ENCODE data around the gene ZNF346. TPM values are rescaled to one million over a fixed set of nuclear protein-coding genes. Genes with fewer than 3 reads are reported as not detected.

The ZNF346 gene
- total RNA-seq, 1 donor from 2014 or later, result 15.5 TPM

- no peak for DNase-seq (ENCODE audit: low read depth)
- H3K27me3 ChIP-seq (ENCODE audit: control insufficient read depth, insufficient read depth, low read length), result no peaks in the 10 kb centered on the region
- TF ChIP-seq CTCF (IDR thresholded peaks at IDR 0.05; ENCODE audit: insufficient read depth, low read length, poor library complexity, severe bottlenecking), result no peak
Measured at GRCh38 chr5:177023303-177023664, 788 bp downstream of the ZNF346 start.

GRCh38 chr5:177024559-177024958 is 2.1 kb downstream of the ZNF346 start:
- peaks cover 1% of the 10 kb centered on the region for H3K36me3 ChIP-seq (ENCODE audit: control insufficient read depth, insufficient read depth, low read length)
- no peaks in the 10 kb centered on the region for H3K27me3 ChIP-seq (ENCODE audit: control insufficient read depth, insufficient read depth, low read length)
- no peak for TF ChIP-seq CTCF (IDR thresholded peaks at IDR 0.05; ENCODE audit: insufficient read depth, low read length, poor library complexity, severe bottlenecking)
- no peak for DNase-seq (ENCODE audit: low read depth)
- H3K4me3 ChIP-seq (ENCODE audit: low read depth, low read length), result no peak overlapping the region

More at GRCh38 chr5:177023303-177023664, 788 bp downstream of the ZNF346 start:
- Histone ChIP-seq H3K4me3 (ENCODE audit: low read depth, low read length) (peak overlapping the region; percentile 85), H3K36me3 (ENCODE audit: control insufficient read depth, insufficient read depth, low read length) (no peaks in the 10 kb centered on the region)

- DNase-seq (ENCODE audit: low read depth), result no peak
- Histone ChIP-seq H3K27me3 (ENCODE audit: control insufficient read depth, insufficient read depth, low read length) (no peaks in the 10 kb centered on the region), H3K36me3 (ENCODE audit: control insufficient read depth, insufficient read depth, low read length) (peaks cover 1% of the 10 kb centered on the region), H3K4me3 (ENCODE audit: low read depth, low read length) (no peak overlapping the region)
- no peak for TF ChIP-seq CTCF (IDR thresholded peaks at IDR 0.05; ENCODE audit: insufficient read depth, low read length, poor library complexity, severe bottlenecking)
Measured at GRCh38 chr5:177025101-177025601, 2.7 kb downstream of the ZNF346 start.

GRCh38 chr5:177027665-177028064 is 5.2 kb downstream of the ZNF346 start:
- peaks cover 1% of the 10 kb centered on the region for H3K36me3 ChIP-seq (ENCODE audit: control insufficient read depth, insufficient read depth, low read length)
- H3K27me3 ChIP-seq (ENCODE audit: control insufficient read depth, insufficient read depth, low read length), result no peaks in the 10 kb centered on the region
- no peak overlapping the region for H3K4me3 ChIP-seq (ENCODE audit: low read depth, low read length)
- no peak for TF ChIP-seq CTCF (IDR thresholded peaks at IDR 0.05; ENCODE audit: insufficient read depth, low read length, poor library complexity, severe bottlenecking)
- no peak for DNase-seq (ENCODE audit: low read depth)

GRCh38 chr5:177029498-177029897 is 7.0 kb downstream of the ZNF346 start:
- DNase-seq (ENCODE audit: low read depth), result no peak

More at GRCh38 chr5:177029498-177029897, 7.0 kb downstream of the ZNF346 start:
- peaks cover 1% of the 10 kb centered on the region for H3K36me3 ChIP-seq (ENCODE audit: control insufficient read depth, insufficient read depth, low read length)
- TF ChIP-seq CTCF (IDR thresholded peaks at IDR 0.05; ENCODE audit: insufficient read depth, low read length, poor library complexity, severe bottlenecking), result no peak
- no peak overlapping the region for H3K4me3 ChIP-seq (ENCODE audit: low read depth, low read length)
- H3K27me3 ChIP-seq (ENCODE audit: control insufficient read depth, insufficient read depth, low read length), result no peaks in the 10 kb centered on the region
